IPS DF 4.7 (cell line): ENCODE measurements around the gene PTTG1IP.

ENCODE experiments used
- DNase-seq: peaks from one replicate; pipeline ENCODE4 v3.0.0-alpha.2; 2013; ENCODE audit warnings: low spot score; ENCODE audit errors: extremely low read depth

Gene PTTG1IP

DNA sequence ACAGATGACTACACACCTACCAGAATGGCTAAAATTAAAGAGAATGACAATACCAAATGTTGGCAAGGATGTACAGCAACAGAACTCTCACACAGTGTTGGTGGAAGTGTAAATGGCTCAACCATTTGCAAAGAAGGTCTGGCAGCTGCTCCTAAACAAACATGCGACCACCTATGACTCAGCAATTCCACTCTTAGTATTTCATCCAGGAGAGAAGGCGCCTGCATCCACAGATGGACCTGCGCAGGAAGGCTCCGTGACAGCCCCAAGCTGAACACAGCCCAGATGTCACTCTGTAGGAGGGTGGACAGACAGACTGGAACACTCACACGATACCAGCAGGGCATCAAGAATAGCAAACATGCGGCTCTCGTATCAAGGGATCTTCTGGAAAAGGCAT, 6.7 kb downstream of the PTTG1IP start:
- no peak for DNase-seq

DNA sequence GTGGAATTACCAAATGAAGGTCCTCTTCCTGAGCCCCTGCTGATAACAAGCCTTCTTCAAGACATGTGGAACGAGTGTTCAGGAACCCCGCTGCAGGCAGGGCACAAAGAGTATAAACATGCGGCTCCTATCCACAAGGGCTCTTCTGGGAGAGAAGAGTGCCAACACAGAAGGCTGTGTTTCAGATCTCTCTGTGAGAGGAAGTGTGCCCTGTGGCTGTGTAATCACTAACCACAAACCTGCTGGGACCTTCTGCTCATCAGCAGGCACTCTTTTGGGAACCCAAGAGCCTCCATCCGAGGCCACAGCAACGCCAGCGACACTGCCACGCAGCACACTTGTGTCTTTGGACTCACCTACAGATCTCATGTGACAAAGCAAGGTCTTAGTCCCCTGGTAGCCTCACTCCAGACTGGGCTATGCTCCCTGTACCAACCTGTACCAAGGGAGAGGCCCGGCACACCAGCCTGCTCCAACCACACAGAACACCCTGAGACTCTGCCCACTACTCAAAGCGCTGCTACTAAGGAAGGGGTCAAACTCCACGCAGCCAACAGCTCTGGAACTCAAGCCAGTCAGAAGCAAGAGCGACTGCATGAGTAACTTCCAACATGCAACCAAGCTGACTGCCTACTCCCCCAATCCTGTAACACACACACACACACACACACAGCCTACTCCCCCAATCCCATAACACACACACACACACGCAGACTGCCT, 7.8 kb downstream of the PTTG1IP start:
- no peak for DNase-seq

GRCh38 chr21:44862869-44863685, 10.4 kb downstream of the PTTG1IP start:
- no peak for DNase-seq

GRCh38 chr21:44858791-44859190, 14.7 kb downstream of the PTTG1IP start:
- no peak for DNase-seq

DNA sequence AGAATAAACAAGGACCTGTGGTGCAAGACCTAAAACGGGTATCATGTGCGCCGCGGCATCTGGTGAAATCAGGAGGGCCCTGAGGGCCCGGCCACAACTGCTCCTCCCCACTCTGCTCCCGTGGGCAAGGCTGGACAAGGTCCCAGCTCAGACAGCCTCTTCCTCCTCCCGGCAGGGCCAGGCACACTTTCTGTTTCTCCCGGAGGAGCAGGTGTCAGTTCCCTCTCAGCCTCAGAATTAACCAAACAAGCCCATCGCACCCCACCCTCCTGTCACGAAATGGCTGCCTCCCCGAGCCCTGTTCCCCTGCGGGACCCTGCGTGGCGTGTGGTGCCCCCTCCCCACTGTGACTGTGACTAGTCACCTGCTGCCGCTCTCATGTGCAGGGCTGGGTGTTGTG, 15.2 kb downstream of the PTTG1IP start:
- no peak for DNase-seq

DNA sequence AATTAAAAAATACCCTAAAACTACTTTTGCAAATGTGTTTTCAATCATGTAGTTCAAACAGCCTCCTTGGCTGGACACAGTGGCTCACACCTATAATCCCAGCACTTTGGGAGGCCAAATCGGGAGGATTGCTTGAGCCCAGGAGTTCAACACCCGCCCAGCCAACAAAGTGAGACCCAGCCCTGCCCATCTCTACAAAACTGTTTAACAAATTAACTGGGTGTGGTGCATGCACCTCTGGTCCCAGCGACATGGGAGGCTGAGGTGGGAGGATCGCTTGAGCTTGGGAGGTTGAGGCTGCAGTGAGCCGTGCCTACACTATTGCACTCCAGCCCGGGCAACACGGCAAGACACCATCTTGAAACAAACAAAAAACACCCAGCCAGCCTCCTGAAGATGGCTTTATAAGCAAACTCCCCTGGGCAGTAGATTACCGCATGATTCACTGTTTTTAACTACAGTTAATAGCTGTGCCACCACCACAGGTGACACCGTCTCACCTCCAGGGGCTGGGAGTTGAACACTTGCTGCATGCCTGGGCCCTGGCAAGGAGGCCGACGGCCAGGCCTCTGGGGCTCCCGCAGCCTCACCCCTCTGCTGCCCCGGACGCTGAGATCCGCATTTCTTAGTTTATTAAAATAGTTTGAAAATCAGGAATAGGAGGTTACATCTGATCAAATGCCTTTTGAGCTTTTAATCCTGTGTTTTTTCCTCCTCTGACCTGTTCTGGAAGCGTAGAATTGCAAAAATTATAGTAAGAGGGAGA, 16.2 kb downstream of the PTTG1IP start:
- DNase-seq = no peak

DNA sequence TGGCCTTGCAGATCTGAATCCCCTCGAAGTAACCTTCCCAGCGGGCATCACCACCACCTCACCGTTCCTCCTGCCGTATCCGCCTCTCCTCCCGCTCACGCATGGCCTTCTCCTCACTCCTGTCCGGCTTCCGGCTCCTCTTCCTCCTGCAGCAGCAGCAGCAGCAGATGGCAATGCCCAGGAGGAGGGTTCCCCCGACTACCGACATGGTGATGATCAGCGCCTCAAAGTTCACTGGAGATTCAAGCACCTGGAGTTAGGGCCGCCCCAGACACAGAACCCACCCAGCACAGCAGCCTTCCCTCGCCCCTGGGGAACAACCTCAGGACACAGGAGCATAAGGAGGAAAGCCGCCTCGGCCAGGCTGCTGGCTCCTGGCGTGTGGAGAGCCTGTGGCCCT, 17.4 kb downstream of the PTTG1IP start:
- DNase-seq = no peak

DNA sequence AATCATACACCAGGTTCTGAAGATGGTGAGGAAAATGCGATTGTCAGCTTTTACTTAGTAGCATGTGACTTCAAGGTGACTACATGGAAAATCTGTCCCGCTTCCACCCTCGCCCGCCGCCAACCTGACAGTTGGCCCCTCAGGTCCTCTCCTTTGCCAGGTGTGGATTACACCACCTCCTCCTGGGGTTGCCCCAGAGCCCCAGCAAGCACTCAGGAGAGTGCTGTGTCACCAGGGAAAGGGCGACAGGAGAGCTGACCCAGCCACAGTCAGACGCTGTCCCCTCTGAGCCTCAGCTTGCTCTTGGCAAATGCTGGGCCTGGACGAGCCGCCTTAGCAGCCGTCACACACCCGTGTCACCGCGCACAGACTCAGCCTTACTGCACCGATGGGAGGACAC, 17.9 kb downstream of the PTTG1IP start:
- DNase-seq = no peak

GRCh38 chr21:44854664-44855446, 18.6 kb downstream of the PTTG1IP start:
- no peak for DNase-seq

- DNase-seq = no peak
These were observed 19.2 kb downstream of the PTTG1IP start for GRCh38 chr21:44854391-44854663.

DNA sequence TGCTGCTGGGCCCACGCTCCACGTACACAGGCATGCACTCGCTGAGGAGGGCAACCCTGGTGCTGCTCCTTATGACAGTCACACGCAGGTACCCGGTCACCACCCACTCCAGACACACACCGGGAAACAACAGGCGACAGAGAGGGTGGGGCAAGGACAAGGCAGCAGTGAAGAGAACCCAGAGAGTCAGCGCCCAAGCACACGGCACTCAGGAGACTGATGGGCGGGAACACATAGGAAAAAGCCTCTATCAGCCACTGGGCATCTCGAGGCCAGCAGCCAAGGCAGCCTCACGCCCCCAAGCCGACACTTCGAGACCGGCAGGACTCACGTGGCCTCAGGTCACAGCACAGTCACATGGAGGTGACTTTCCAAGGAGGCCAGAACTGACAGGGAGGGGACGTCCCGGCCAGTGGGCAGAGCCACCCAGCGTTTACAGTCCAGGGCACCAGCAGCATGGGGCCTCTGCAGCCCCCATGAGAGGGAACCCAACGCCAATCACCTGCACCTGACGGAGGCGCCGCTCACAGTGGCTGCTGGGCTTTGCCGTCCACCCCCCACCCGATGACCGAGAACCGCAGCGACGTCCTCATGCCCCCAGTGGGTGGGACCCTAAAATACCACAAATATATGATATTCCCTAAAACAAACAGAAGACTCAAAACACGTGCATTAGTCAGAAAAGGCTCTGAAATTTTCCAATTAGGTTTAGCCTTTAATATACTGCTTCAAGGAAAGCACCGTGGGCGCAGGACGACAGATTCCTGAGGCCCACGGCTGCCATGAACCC, 19.7 kb downstream of the PTTG1IP start:
- DNase-seq = no peak

- DNase-seq = no peak
These were observed 22.4 kb downstream of the PTTG1IP start for GRCh38 chr21:44850905-44851657.

GRCh38 chr21:44850208-44850800, 23.2 kb downstream of the PTTG1IP start:
- DNase-seq = no peak

GRCh38 chr21:44849616-44850130, 23.8 kb downstream of the PTTG1IP start:
- DNase-seq = no peak

DNA sequence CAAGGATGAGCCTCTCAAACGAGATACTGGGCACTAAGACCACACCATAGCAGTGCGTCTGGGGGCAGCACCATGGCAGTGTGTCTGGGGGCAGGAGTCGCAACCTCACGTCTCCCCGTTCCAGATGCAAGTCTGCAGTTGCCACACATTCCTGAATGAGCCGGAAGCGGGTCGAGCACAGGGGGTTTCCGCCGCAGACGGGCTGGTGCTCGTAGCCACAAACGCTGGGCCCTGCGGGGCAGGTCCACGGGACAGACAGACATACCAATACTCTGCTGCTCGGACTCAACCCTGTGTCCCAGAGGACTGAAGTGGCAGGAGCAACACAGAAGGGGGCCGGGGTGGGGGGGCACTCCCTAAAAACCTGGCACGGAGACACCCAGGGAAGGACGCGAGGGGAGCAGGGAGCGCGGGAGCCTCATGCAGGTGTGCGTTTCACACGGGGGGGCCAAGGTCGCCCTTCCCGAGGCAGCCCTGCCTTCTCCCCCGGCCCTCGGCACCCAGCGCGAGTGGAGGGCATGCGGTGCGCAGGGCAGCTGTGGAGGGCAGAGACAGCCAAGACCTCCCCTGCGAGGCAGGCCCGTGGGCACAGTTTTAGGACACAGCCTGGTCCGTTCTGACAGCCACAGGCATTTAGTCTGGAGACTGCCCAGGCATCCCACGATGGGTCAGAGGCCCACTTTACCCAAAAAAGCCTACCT, 24.5 kb downstream of the PTTG1IP start:
- no peak for DNase-seq

DNA sequence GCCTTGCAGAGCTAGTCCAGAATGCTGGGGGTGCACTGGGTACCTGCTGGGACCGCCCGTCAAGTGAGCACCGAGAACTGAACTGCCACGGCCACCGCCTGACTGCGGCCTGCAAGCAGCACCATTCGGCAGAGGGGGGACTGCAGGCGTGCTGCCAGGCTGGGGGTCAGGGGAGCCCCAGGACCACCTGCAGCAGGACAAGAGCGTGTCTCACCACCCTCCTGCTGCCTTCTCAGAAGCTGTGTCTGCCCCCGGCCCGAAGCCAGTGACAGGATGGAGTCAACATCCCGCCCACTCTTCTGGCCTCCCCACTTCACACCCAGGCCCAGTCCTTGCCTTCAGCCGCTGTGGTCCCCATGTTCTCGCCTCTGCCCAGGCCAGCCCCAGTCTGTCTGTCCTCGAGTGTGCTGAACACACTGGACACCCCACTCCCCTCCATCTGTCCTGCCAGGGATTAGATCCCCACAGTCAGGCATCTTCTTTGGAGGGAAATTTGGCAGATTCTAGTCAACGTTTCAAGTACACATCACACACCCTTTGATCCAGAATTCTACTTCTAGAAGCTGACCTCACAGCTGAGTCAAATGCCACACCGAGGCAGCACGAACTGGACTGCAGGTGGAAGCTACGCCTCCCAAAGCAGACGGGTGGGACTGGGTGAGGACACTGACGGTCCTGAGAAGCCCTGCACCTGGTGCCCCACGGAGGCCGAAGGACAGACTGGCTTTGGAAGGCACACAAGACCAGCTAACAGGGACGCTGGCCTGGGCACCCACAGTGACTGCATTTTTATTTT, 26.0 kb downstream of the PTTG1IP start:
- DNase-seq = no peak

DNA sequence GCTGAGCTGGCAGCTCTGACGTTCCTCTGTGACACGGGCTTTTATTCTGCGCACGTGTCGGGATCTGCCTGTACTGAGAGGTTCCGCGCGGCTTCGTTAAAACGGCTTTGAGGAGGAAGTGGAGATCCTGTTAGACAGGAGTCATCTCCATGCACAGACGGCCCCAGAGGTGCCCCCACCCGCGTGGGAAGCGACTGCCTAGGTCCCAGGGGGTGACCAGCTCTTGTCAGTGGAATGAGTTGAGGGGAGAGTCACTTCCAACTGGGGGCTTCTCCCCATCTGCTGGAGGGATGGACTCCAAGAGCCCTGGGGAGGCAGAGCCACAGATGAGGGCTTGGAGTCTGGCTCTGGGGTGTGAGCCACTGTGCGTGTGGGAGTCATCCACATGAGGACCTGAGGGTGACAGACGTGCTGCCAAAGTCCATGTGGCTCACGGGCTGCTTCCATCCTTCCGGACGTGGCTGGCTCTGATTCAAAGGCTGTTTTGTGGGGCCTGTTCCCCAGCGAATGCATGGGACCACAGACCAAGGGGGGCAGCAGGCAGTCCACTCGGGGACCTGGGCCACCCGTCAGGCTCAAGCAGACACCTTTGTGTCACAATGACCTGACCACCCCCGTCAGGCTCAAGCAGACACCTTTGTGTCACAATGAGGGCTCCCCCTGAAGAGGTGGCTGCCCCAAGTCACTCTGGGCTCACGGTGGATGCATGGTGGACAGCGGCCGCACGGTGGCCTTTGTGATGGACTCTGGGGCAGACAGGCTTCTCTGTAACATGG, 26.8 kb downstream of the PTTG1IP start:
- DNase-seq = no peak

DNA sequence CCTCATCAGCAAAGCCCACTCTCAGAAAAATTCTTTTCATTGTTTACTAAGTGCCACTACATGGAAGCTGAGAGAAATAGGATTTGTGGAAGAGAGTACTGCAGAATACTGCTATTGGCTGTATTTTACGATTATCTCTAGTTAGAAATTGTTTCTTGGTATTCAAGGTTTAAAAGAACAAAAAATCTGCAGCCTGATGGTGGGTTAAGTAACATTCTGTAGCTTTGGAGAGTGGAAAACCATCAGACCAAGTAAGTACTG, 27.3 kb downstream of the PTTG1IP start:
- no peak for DNase-seq
